HG03175 (cell line): Measurements from ENCODE around the gene BMS1.
"Not testable (repeated sequence)": the region's sequence is repeated elsewhere in the genome, so short reads cannot be mapped to it uniquely, and the experiment has no call there.

Source experiments
- ATAC-seq: cut with Tn5 transposase; IDR thresholded peaks from one replicate; pipeline ENCODE4 v1.9.1; 2021; ENCODE audit warnings: mild to moderate bottlenecking, moderate library complexity; ENCODE audit not compliant: unreplicated experiment

The BMS1 gene, protein sequence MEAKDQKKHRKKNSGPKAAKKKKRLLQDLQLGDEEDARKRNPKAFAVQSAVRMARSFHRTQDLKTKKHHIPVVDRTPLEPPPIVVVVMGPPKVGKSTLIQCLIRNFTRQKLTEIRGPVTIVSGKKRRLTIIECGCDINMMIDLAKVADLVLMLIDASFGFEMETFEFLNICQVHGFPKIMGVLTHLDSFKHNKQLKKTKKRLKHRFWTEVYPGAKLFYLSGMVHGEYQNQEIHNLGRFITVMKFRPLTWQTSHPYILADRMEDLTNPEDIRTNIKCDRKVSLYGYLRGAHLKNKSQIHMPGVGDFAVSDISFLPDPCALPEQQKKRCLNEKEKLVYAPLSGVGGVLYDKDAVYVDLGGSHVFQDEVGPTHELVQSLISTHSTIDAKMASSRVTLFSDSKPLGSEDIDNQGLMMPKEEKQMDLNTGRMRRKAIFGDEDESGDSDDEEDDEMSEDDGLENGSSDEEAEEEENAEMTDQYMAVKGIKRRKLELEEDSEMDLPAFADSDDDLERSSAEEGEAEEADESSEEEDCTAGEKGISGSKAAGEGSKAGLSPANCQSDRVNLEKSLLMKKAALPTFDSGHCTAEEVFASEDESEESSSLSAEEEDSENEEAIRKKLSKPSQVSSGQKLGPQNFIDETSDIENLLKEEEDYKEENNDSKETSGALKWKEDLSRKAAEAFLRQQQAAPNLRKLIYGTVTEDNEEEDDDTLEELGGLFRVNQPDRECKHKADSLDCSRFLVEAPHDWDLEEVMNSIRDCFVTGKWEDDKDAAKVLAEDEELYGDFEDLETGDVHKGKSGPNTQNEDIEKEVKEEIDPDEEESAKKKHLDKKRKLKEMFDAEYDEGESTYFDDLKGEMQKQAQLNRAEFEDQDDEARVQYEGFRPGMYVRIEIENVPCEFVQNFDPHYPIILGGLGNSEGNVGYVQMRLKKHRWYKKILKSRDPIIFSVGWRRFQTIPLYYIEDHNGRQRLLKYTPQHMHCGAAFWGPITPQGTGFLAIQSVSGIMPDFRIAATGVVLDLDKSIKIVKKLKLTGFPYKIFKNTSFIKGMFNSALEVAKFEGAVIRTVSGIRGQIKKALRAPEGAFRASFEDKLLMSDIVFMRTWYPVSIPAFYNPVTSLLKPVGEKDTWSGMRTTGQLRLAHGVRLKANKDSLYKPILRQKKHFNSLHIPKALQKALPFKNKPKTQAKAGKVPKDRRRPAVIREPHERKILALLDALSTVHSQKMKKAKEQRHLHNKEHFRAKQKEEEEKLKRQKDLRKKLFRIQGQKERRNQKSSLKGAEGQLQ

DNA sequence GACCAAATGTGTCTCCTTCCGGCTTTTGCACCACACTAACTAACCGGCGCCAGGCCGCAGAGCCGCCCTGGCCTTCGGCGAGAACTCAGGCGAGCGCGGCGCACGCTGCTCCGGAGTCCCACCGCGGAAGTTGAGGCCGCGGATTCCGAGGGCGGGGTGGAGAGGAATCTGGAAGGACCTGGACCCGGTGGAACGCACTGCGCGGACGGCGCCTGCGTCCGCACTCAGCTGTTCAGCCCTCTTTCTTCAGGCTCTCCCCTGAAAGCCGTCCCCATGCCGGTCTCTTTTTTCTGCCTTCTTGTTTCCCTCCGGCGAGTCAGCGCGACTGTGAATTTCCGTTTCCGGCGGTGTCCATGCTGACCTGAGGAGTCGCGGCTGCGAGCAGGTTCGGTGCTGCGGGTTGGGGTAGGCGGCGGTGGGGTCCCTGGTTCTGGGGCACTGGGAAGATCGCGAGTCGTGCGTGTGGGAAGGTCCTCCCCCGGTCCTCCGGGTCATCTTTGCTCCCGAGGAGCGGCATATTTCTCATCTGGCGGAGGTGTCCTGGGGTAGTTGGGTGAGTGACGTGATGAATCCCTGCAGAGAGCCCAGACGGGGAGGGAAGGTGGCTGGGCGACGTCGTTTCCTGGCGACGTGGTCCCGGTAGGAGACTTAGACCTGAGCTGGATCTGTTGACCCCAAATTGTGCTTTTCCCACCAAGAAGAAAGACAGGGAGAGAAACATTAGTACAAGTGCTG is at the start of gene BMS1:
TSS of gene BMS1 (plus strand) at position 350 of the 735 bp plus-strand sequence. CDS start 1,600 bp downstream, outside the sequence.
- peak; percentile 95 for ATAC-seq

GRCh38 chr10:42734536-42734935 is 48.1 kb upstream of the BMS1 start:
- ATAC-seq = no peak

DNA sequence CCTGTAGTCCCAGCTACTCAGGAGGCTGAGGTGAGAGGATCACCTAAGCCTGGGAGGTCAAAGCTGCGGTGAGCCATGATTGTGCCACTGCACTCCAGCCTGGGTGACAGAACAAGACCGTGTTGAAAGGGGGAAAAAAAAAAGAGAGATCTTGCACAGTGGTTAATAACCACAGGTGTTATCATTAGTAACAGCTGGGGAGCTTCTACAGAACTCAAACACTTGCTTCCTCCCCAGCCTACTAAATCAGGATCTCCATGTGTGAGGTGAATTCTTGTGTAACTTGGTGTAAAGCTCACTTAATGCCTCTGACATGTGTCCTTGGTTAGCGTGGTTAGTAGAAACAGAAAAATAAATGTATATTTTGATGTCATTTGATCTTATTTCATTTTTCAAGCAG is 43.9 kb upstream of the BMS1 start:
- ATAC-seq = no peak

- not testable (repeated sequence) for ATAC-seq
Measured at GRCh38 chr10:42741536-42741935, 41.1 kb upstream of the BMS1 start.

DNA sequence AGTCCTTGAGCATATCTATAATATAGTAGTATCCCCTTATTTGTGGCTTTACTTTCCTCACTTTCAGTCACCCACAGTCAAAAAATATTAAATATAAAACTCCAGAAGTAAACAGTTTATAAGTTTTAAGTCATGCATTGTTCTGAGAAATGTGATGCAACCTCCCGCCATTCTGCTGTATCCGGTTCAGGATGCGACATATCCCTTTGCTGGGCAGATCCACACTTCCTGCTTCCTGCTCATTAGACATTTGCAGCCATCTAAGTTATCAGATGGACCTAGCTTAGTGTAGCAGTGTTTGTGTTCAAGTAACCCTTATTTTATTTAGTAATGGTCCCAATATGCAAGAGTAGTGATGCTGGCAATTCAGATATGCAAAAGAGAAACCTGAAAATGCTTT is 38.9 kb upstream of the BMS1 start:
- ATAC-seq = no peak

DNA sequence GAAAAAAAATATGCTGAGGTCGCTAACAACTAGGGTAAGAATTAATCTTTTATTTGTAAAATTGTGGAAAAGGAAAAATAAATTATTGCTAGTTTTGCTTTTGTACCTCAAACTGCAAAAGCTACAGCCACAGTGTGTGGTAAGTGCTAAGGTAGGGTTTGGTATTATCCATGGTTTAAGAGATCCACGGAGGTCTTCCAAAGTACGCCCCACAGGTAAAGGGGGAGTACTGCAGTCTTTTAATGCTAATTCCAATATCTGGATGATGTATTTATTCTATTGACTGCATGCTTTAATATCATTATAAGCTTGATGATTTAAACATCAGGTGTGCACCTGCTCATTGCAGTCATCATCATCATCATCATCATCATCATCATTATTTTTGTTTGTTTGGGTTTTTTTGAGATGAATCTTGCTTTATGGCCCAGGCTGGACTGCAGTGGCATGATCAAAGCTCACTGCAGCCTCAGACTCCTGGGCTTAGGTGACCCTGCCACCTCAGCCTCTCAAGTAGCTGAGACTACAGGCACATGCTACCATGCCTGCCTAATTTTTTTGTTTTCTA is 38.4 kb upstream of the BMS1 start:
- ATAC-seq = no peak

DNA sequence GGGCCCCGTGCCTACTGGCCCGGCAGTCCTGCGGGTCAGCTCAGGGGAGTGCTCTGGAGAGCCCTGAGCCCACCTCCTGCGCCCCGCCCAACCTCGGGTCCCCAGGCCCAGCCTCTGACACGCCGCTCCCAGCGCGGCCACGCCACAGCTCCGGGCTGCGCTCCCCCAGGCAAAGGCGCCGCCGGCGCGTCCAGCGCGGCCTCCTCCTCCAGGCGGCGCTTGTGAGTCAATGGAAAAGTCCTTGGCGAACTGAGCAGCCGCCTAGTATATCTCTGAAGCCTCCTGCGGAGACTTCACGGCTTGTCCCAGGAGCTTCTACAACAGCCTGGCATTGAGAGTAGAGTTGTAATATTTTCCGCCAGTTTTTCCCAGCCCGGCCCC is 29.5 kb upstream of the BMS1 start:
- ATAC-seq = no peak

GRCh38 chr10:42753507-42754154 is 29.0 kb upstream of the BMS1 start:
- no peak for ATAC-seq

GRCh38 chr10:42754155-42755027 is 28.2 kb upstream of the BMS1 start:
- no peak for ATAC-seq

- ATAC-seq = no peak
Measured at GRCh38 chr10:42755028-42755451, 27.6 kb upstream of the BMS1 start.

- no peak for ATAC-seq
Measured at GRCh38 chr10:42755556-42756093, 27.0 kb upstream of the BMS1 start.

DNA sequence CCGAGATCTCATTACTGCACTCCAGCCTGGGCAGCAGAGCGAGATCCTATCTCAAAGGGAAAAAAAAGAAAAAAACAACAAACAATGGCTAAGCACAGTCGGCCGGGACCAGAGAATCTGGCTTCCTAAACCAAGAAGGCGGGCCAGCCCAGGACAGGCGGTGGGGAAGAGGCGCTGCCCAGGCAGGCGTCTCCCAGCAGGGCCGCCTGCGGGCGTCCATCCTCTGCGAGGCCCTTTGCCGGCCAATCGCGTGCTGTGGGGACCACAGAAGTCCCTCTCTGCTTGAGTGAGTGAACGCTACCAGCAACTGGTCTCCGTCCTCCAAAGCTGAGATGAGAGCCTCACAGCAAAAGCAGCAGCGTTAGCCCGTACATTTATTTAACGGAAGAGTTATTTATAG is 14.7 kb upstream of the BMS1 start:
- ATAC-seq = no peak

GRCh38 chr10:42768581-42769152 is 13.9 kb upstream of the BMS1 start:
- ATAC-seq = no peak

DNA sequence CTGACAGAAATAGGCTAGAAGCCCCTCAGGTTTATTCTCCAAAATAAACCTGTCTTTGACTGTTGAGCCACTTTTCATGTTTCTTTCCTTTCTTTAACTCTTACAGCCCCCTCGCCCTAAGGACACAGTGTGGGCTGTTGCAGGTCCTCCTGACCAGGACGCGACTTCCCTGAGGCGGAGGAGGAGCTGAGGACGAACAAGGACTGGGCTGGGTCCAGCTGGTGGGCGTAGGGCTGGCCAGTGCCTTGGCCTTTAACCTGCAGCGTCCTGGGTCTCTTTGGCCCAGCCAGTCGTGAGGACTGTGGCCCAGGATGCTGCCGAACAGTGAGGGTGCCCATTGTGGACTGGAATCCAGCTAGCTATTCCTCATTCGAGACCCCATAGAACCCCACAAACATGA is 13.4 kb upstream of the BMS1 start:
- no peak for ATAC-seq

- no peak for ATAC-seq
Measured at GRCh38 chr10:42769673-42770072, 12.9 kb upstream of the BMS1 start.

- no peak for ATAC-seq
Measured at GRCh38 chr10:42776681-42777080, 5.9 kb upstream of the BMS1 start.

DNA sequence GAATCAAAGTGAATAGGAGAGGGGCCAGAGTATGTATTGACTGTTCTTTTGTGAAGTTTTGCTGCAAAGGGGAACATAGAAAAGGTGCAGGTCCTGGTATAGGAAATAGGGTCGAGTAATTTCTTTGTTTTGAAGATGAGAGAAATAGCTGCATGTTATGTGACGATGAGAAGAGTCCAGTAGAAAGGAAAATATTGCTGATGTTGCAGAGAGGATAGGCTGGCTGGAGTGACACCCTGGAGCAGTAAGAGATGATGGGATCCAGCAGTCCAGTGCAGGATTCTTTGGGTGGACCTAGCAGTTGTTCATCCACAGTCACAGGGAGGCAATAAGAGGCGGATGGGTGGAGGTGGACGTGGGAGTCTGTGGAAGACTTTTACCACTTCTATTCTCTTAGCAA is 2.1 kb upstream of the BMS1 start:
- no peak for ATAC-seq

DNA sequence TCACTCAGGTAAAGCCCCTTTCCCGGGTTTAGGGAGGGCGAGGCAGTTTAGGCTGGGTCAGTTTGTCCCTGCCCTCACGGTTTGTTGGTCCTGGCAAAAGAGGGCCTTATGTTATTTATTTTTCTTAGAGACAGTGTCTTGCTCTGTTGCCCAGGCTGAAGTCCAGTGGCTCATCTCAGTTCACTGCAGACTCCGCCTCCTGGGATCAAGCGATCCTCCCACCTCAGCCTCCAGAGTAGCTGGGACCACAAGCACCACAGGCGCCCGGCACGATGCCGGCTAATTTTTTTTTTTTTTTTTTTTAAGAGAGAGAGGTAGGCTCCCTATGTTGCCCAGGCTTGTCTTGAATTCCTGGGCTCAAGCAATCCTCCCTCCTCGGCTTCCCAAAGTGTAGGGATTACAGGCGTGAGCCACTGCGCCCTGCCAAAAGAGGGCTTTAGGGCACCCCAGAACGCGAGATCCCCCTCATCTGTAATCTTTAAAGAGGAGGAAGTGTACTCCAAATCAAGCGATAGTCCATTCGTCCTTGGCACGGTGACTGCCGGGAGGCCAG is 626 bp upstream of the BMS1 start:
- ATAC-seq = peak; percentile 4
